Cardiac fibroblast (primary cell): ENCODE data around the gene ZFYVE19.
A peak's percentile ranks its signal among the peaks of the same experiment; 100 is the strongest.

Source experiments
- DNase-seq, 2 donors: peaks; one replicate each; pipeline versions ENCODE4 v3.0.0 to v3.0.0-alpha.2; 2010; ENCODE audit warnings: low read depth in 2 of 2
- H3K4me3 ChIP-seq, 2 donors: replicated peaks in 1 of 2; 1 replicate in 1 of 2; 2 replicates in 1 of 2; pipeline ENCODE4 v1.5.1; 2011; ENCODE audit warnings: low read depth in 2 of 2, low read length in 2 of 2, mild to moderate bottlenecking in 2 of 2, moderate library complexity in 1 of 2
- TF ChIP-seq, protein P1 (sequence below): IDR thresholded peaks from one replicate; pipeline ENCODE4 v1.5.1; 2011; ENCODE audit warnings: low read depth, mild to moderate bottlenecking, low read length, inconsistent platforms

The ZFYVE19 gene

GRCh38 chr15:40775740-40776536, 31.0 kb upstream of the ZFYVE19 start:
- DNase-seq, result no peak
- TF ChIP-seq, protein P1, sequence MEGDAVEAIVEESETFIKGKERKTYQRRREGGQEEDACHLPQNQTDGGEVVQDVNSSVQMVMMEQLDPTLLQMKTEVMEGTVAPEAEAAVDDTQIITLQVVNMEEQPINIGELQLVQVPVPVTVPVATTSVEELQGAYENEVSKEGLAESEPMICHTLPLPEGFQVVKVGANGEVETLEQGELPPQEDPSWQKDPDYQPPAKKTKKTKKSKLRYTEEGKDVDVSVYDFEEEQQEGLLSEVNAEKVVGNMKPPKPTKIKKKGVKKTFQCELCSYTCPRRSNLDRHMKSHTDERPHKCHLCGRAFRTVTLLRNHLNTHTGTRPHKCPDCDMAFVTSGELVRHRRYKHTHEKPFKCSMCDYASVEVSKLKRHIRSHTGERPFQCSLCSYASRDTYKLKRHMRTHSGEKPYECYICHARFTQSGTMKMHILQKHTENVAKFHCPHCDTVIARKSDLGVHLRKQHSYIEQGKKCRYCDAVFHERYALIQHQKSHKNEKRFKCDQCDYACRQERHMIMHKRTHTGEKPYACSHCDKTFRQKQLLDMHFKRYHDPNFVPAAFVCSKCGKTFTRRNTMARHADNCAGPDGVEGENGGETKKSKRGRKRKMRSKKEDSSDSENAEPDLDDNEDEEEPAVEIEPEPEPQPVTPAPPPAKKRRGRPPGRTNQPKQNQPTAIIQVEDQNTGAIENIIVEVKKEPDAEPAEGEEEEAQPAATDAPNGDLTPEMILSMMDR, result no peak
- H3K4me3 ChIP-seq, result no peak overlapping the region

DNA sequence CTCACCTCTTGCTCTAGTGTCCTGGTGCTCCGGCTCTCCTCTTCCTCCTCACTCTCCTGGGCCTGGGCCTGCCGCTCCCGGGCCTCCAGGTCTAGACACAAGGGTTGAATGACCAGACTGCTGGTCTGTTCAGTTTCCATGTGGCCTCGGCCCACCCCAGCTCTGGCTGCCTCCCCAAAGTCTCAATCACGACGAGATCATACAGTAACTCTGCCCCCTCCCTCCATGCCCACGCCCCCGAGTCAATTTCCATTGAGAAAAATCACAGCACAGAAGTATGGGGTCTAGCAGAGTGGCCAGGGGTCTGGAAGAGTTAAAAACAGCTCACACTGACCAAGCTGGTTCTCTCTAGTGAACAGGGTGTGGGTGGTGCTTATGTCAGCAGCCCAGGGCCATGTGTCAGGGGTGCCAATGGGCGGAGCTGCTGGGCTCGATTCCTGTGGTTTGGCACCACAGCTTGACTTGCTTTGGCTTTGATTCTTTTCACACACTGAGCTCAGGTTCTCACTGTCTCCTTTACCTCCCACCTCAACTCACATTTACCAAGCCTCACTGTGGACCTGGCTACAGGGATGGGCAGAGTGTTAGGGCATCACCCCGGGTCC, 30.2 kb upstream of the ZFYVE19 start:
- peak; percentile 50 to 75 for DNase-seq
- TF ChIP-seq, protein P1, result no peak
- no peak overlapping the region for H3K4me3 ChIP-seq

DNA sequence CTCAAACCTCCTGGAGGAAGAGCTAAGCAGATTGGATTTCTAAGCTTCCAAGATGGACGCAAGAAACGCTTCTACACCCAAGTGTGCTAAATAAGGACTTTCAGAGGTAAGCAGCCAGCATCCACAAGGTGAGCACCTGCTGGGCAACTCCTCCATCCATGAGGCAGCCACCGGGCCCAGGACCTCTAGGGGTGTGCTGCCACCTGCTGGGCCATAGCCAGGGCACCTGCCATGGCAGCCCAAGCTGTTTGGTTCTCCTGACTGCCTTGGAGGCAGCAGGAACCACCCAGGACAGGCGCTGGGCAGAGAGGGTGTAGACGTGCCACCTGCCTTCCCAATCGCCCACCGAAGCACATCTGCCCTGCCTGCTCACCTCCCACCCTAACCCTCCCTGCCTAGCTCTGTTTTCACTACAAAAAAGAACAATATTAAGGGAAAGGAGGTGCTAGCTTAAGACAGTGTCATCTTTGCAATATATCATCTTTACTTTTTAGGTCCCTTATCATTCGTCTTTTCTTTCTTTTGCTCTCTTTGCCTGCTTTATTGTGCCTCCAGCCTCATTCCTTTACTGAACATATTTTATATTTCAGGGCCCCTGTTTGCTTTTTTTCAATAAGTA, 24.2 kb upstream of the ZFYVE19 start:
- DNase-seq, result peak in 1 of 2 donors; percentile 27
- no peak overlapping the region for H3K4me3 ChIP-seq
- TF ChIP-seq, protein P1, result peak; percentile 57

DNA sequence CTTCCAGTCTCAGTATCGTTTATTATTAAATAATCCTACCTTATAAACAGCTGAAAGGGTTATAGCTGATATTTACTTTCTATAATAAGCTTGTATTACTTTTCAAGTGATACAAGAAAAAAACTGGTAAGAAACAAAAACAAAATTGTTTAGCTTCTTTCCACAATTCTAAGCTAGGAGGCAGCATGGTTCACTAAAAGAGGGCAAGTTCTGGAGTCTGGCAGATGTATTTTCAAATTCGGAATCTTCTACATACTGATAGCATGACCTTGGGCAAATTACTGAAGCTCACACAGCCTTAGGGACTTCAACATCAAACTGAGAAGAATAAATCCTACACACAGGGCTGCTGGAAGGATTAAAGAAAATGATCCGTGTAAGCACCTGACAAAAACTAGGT, 21.7 kb upstream of the ZFYVE19 start:
- TF ChIP-seq, protein P1, result no peak
- no peak overlapping the region for H3K4me3 ChIP-seq
- peak in 1 of 2 donors; percentile 13 for DNase-seq

DNA sequence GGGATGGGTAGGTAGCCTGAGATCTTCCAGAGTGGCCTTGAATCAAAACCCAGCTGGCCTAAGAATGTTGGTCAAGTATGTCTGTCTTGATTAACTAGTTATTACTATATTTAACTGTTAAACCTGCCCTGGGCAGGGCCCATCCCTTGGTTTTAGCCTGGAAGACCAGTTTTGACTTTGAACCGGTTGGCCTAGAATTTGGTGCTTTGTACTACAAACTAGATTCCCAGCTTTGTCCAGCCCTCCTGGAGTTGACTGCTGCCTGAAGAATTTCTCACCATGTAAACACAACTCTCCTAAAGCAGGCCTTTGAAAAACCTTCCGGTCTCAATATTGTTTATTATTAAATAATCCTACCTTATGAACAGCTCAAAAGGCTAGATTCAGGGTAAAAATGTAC, 21.1 kb upstream of the ZFYVE19 start:
- no peak for DNase-seq
- TF ChIP-seq, protein P1, result no peak
- no peak overlapping the region for H3K4me3 ChIP-seq

DNA sequence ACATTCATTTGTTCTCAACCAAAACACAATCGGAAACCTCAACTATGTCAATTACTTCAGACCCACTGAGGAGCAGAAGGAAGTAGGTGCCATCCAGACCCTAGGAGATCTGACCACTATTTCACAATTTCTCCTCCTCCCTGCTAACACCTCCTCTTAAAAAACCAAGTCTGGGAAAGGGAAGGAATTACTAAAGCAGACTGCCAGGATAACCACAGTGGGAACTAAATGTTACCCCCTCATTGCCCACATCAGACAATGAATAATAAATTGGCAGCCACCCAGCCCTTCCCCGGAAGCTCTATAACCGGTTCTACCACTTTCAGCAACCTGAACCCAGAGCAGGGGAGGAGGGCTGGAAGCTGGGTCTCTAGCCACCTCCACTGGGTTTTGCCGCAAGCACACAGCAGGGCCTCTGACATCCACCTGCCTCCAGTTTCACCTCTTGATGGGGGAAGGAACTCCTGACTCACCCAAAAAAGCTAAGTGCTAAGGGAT, 19.5 kb upstream of the ZFYVE19 start:
- no peak overlapping the region for H3K4me3 ChIP-seq
- TF ChIP-seq, protein P1, result no peak
- DNase-seq, result peak; percentile 77 to 79
